ENCODE data around the gene SVEP1. TPM values are rescaled to one million over a fixed set of nuclear protein-coding genes. Genes with fewer than 3 reads are reported as not detected.

The SVEP1 gene
- total RNA-seq, 2 experiments from 2014 or later: not detected

- Mint-ChIP-seq H3K4me1 (ENCODE audit: low read depth) (no peaks in the 10 kb centered on the region), H3K4me3 (no peak overlapping the region), H3K27me3 (peaks cover 10% of the 10 kb centered on the region), H3K27ac (no peak overlapping the region), H3K9me3 (no peaks in the 10 kb centered on the region), H3K36me3 (ENCODE audit: low read depth) (no peaks in the 10 kb centered on the region)
- TF ChIP-seq, protein P1, sequence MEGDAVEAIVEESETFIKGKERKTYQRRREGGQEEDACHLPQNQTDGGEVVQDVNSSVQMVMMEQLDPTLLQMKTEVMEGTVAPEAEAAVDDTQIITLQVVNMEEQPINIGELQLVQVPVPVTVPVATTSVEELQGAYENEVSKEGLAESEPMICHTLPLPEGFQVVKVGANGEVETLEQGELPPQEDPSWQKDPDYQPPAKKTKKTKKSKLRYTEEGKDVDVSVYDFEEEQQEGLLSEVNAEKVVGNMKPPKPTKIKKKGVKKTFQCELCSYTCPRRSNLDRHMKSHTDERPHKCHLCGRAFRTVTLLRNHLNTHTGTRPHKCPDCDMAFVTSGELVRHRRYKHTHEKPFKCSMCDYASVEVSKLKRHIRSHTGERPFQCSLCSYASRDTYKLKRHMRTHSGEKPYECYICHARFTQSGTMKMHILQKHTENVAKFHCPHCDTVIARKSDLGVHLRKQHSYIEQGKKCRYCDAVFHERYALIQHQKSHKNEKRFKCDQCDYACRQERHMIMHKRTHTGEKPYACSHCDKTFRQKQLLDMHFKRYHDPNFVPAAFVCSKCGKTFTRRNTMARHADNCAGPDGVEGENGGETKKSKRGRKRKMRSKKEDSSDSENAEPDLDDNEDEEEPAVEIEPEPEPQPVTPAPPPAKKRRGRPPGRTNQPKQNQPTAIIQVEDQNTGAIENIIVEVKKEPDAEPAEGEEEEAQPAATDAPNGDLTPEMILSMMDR (IDR thresholded peaks at IDR 0.05): no peak
- ATAC-seq (ENCODE audit: poor library complexity) (no peak), DNase-seq (no peak)
- H3K27me3 ChIP-seq (ENCODE audit: control insufficient read depth in 1 of 2, insufficient read depth in 2 of 2, low read length in 2 of 2): no peaks in the 10 kb centered on the region
- ChIA-PET CTCF (no interaction called here), POLR2A (no interaction called here)
- no peaks in the 10 kb centered on the region for H3K36me3 ChIP-seq (ENCODE audit: insufficient read depth, low read length)
- no peaks in the 10 kb centered on the region for H3K4me1 ChIP-seq (ENCODE audit: insufficient read depth, low read length)
- no peaks in the 10 kb centered on the region for H3K9me3 ChIP-seq (ENCODE audit: control insufficient read depth in 1 of 2, insufficient read depth in 1 of 2, low read length in 2 of 2)
- intact Hi-C loops (cut with DNase I, micrococcal nuclease): no loop called here
- H3K4me3 ChIP-seq (ENCODE audit: low read length): no peak overlapping the region
- no peak overlapping the region for H3K27ac ChIP-seq (ENCODE audit: low read depth in 1 of 2, low read length in 2 of 2)
Measured at GRCh38 chr9:110329639-110330230, 249.8 kb downstream of the SVEP1 start.

GRCh38 chr9:110328763-110329162 lies 250.8 kb downstream of the SVEP1 start:
- Mint-ChIP-seq H3K4me3 (no peak overlapping the region), H3K9me3 (no peaks in the 10 kb centered on the region), H3K4me1 (ENCODE audit: low read depth) (no peaks in the 10 kb centered on the region), H3K27me3 (peaks cover 5% of the 10 kb centered on the region), H3K27ac (no peak overlapping the region), H3K36me3 (ENCODE audit: low read depth) (no peaks in the 10 kb centered on the region)
- ChIA-PET POLR2A (no interaction called here), CTCF (no interaction called here)
- H3K9me3 ChIP-seq (ENCODE audit: control insufficient read depth in 1 of 2, insufficient read depth in 1 of 2, low read length in 2 of 2): no peaks in the 10 kb centered on the region
- no peaks in the 10 kb centered on the region for H3K27me3 ChIP-seq (ENCODE audit: control insufficient read depth in 1 of 2, insufficient read depth in 2 of 2, low read length in 2 of 2)
- no peak for DNase-seq
- H3K36me3 ChIP-seq (ENCODE audit: insufficient read depth, low read length): no peaks in the 10 kb centered on the region
- H3K4me1 ChIP-seq (ENCODE audit: insufficient read depth, low read length): no peaks in the 10 kb centered on the region
- ATAC-seq (ENCODE audit: poor library complexity): no peak
- intact Hi-C loops (cut with DNase I, micrococcal nuclease): no loop called here
- TF ChIP-seq, protein P1 (IDR thresholded peaks at IDR 0.05): no peak
- no peak overlapping the region for H3K27ac ChIP-seq (ENCODE audit: low read depth in 1 of 2, low read length in 2 of 2)
- no peak overlapping the region for H3K4me3 ChIP-seq (ENCODE audit: low read length)

DNA sequence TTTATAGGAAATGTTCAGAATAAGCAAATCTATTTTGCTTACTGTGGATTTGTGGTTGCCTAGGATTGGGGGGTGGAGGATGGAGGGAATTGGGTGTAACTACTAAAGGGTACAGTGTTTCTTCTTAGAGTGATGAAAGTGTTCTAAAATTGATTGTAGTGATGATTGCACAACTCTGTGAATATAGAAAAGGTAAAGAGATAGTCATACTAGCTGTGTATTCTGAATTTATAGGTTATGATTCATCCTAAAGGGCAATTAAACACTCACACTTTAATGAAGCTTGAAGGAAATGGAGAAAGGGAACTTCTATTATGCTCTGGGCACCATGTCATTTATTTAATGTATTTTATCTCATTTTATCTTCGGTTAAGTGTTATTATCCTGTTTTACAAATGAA lies 251.8 kb downstream of the SVEP1 start:
- intact Hi-C loops (cut with DNase I, micrococcal nuclease): no loop called here
- Histone ChIP-seq H3K27ac (ENCODE audit: low read depth in 1 of 2, low read length in 2 of 2) (no peak overlapping the region), H3K27me3 (ENCODE audit: control insufficient read depth in 1 of 2, insufficient read depth in 2 of 2, low read length in 2 of 2) (no peaks in the 10 kb centered on the region), H3K4me1 (ENCODE audit: insufficient read depth, low read length) (no peaks in the 10 kb centered on the region), H3K4me3 (ENCODE audit: low read length) (no peak overlapping the region), H3K9me3 (ENCODE audit: control insufficient read depth in 1 of 2, insufficient read depth in 1 of 2, low read length in 2 of 2) (no peaks in the 10 kb centered on the region), H3K36me3 (ENCODE audit: insufficient read depth, low read length) (no peaks in the 10 kb centered on the region)
- Mint-ChIP-seq H3K36me3 (ENCODE audit: low read depth) (no peaks in the 10 kb centered on the region), H3K27ac (no peak overlapping the region), H3K9me3 (no peaks in the 10 kb centered on the region), H3K4me1 (ENCODE audit: low read depth) (no peaks in the 10 kb centered on the region), H3K27me3 (peaks cover 1% of the 10 kb centered on the region), H3K4me3 (no peak overlapping the region)
- POLR2A ChIA-PET: no interaction called here
- DNase-seq: no peak
- TF ChIP-seq, protein P1 (IDR thresholded peaks at IDR 0.05): no peak
- CTCF ChIA-PET: no interaction called here
- ATAC-seq (ENCODE audit: poor library complexity): no peak

All from CD4-positive, alpha-beta T cell (primary cell).